OCI-LY3 (cell line): ENCODE results near the gene ZSCAN9.

ENCODE experiments used
- H2AFZ ChIP-seq: fragments of 200-600, 300-600 bp; shearing (Covaris generic); 2 replicates; pipeline ENCODE4 v1.6.0; 2014; ENCODE audit warnings: antibody characterized with exemption, low read depth, low read length
- H3K27ac ChIP-seq: fragments of 200-600, 300-600 bp; sonication (generic); 2 replicates; pipeline ENCODE4 v1.5.1; 2014; ENCODE audit warnings: mild to moderate bottlenecking, low read length, moderate library complexity, mixed read lengths
- H3K27me3 ChIP-seq: fragments of 200-600, 300-600 bp; sonication (generic); 2 replicates; pipeline ENCODE4 v1.6.1; 2014; ENCODE audit warnings: low read depth, low read length, mixed read lengths
- H3K36me3 ChIP-seq: fragments of 200-600, 300-600 bp; sonication (generic); replicated peaks from 2 replicates; pipeline ENCODE3; 2014; ENCODE audit warnings: low read depth, low read length, mixed read lengths
- H3K4me1 ChIP-seq: fragments of 300-600, 200-600 bp; sonication (generic); 2 replicates; pipeline ENCODE4 v1.6.1; 2014; ENCODE audit warnings: low read length, mixed read lengths
- H3K4me2 ChIP-seq: fragments of 200-600, 300-600 bp; sonication (generic); 2 replicates; pipeline ENCODE4 v1.6.1; 2014; ENCODE audit warnings: low read length, mixed read lengths
- H3K4me3 ChIP-seq: fragments of 300-600, 200-600 bp; sonication (generic); 2 replicates; pipeline ENCODE4 v1.5.1; 2014; ENCODE audit warnings: antibody characterized with exemption, mild to moderate bottlenecking, low read length, moderate library complexity
- H3K79me2 ChIP-seq: fragments of 300-600, 200-600 bp; shearing (Covaris generic); 2 replicates; pipeline ENCODE4 v1.6.1; 2014; ENCODE audit warnings: mild to moderate bottlenecking, low read length, mixed read lengths
- H3K9ac ChIP-seq: fragments of 300-600, 200-600 bp; shearing (Covaris generic); 2 replicates; pipeline ENCODE4 v1.6.0; 2014; ENCODE audit warnings: mild to moderate bottlenecking, low read length, moderate library complexity
- H3K9me3 ChIP-seq: fragments of 200-600, 300-600 bp; shearing (Covaris generic); 2 replicates; pipeline ENCODE4 v1.6.1; 2014; ENCODE audit warnings: low read length, mixed read lengths; ENCODE audit not compliant: insufficient read depth
- H4K20me1 ChIP-seq: fragments of 200-600, 300-600 bp; sonication (generic); 2 replicates; pipeline ENCODE4 v1.6.1; 2016; ENCODE audit warnings: low read length, mixed read lengths; ENCODE audit not compliant: insufficient read depth
- EZH2phosphoT487 ChIP-seq: fragments of 200-600 bp; shearing (Covaris generic); IDR thresholded peaks from 2 replicates; pipeline ENCODE4 v1.6.1; 2018; ENCODE audit warnings: antibody characterized with exemption, mixed run types, low read depth
- TF ChIP-seq, protein P1 (sequence below): fragments of 200-600, 300-600 bp; sonication (generic); IDR thresholded peaks from 2 replicates; pipeline ENCODE4 v1.5.1; 2014; ENCODE audit warnings: antibody characterized with exemption, low read length, low read depth

The ZSCAN9 gene

DNA sequence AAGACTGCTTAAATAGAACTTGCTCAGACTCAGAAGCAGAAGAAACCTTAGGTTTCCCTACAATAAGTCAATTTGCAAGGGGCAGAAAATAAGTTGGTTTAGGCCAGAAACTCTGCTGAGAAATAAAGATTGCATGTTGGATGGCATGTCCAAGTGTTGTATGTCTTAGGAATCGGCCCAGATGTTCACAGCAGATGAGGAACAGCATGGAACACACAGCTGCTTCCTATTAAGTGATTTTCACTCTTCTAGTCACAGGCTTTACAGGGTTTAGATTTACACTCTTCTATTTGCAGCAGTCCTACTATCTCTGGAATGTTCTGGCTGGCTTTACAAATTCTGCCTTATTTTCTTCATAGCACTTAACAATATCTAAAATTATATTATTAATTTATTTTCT, 23.8 kb downstream of the ZSCAN9 start:
- Histone ChIP-seq H3K4me3 (no peak overlapping the region), H3K9me3 (no peaks in the 10 kb centered on the region), H3K4me2 (no peak overlapping the region)

GRCh38 chr6:28250747-28251146, 25.7 kb downstream of the ZSCAN9 start:
- H3K4me1 ChIP-seq = peaks cover 5% of the 10 kb centered on the region; the same call in 1 of the 2 replicates
- no peak overlapping the region for H3K27ac ChIP-seq
- H2AFZ ChIP-seq = no peak overlapping the region
- H3K9me3 ChIP-seq = no peaks in the 10 kb centered on the region
- no peak overlapping the region for H3K9ac ChIP-seq
- H3K27me3 ChIP-seq = no peaks in the 10 kb centered on the region
- no peaks in the 10 kb centered on the region for H3K36me3 ChIP-seq
- TF ChIP-seq, protein P1, sequence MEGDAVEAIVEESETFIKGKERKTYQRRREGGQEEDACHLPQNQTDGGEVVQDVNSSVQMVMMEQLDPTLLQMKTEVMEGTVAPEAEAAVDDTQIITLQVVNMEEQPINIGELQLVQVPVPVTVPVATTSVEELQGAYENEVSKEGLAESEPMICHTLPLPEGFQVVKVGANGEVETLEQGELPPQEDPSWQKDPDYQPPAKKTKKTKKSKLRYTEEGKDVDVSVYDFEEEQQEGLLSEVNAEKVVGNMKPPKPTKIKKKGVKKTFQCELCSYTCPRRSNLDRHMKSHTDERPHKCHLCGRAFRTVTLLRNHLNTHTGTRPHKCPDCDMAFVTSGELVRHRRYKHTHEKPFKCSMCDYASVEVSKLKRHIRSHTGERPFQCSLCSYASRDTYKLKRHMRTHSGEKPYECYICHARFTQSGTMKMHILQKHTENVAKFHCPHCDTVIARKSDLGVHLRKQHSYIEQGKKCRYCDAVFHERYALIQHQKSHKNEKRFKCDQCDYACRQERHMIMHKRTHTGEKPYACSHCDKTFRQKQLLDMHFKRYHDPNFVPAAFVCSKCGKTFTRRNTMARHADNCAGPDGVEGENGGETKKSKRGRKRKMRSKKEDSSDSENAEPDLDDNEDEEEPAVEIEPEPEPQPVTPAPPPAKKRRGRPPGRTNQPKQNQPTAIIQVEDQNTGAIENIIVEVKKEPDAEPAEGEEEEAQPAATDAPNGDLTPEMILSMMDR = no peak
- TF ChIP-seq EZH2phosphoT487 = no peak
- no peak overlapping the region for H3K4me2 ChIP-seq
- H4K20me1 ChIP-seq = no peaks in the 10 kb centered on the region
- no peaks in the 10 kb centered on the region for H3K79me2 ChIP-seq
- H3K4me3 ChIP-seq = no peak overlapping the region

More for the DNA sequence above, 23.8 kb downstream of the ZSCAN9 start:
- Histone ChIP-seq H2AFZ (no peak overlapping the region), H3K4me1 (peaks cover 5% of the 10 kb centered on the region; the same call in 1 of the 2 replicates), H4K20me1 (no peaks in the 10 kb centered on the region), H3K9ac (no peak overlapping the region), H3K79me2 (no peaks in the 10 kb centered on the region), H3K27ac (no peak overlapping the region), H3K27me3 (no peaks in the 10 kb centered on the region), H3K36me3 (no peaks in the 10 kb centered on the region)
- no peak for TF ChIP-seq EZH2phosphoT487
- TF ChIP-seq, protein P1 = no peak

DNA sequence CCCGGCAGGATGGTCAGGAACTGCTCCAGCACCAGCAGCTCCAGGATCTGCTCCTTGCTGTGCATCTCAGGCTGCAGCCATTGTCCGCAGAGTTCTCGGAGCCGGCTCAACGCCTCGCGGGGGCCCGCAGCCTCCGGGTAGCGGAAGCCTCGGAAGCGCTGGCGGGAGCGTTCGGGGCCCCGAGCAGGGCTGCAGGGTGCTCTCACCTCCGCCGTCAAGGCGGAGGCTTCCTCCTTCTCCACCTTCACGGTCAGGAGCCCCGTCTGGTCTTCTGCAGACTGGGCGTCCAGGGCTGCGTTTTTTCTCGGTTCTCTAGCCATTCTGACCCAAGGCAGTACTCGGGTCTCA, 26.6 kb downstream of the ZSCAN9 start:
- no peaks in the 10 kb centered on the region for H4K20me1 ChIP-seq
- peaks cover 5% of the 10 kb centered on the region; the same call in 1 of the 2 replicates for H3K4me1 ChIP-seq
- peak overlapping the region; percentile 83 for H3K4me3 ChIP-seq
- no peaks in the 10 kb centered on the region for H3K9me3 ChIP-seq
- H3K27ac ChIP-seq = no peak overlapping the region
- H3K27me3 ChIP-seq = no peaks in the 10 kb centered on the region
- H3K9ac ChIP-seq = peak overlapping the region; percentile 49
- H3K4me2 ChIP-seq = peak overlapping the region; percentile 81
- H3K36me3 ChIP-seq = no peaks in the 10 kb centered on the region
- H2AFZ ChIP-seq = peak overlapping the region; percentile 98
- no peaks in the 10 kb centered on the region for H3K79me2 ChIP-seq
- TF ChIP-seq, protein P1 = no peak
- TF ChIP-seq EZH2phosphoT487 = no peak

DNA sequence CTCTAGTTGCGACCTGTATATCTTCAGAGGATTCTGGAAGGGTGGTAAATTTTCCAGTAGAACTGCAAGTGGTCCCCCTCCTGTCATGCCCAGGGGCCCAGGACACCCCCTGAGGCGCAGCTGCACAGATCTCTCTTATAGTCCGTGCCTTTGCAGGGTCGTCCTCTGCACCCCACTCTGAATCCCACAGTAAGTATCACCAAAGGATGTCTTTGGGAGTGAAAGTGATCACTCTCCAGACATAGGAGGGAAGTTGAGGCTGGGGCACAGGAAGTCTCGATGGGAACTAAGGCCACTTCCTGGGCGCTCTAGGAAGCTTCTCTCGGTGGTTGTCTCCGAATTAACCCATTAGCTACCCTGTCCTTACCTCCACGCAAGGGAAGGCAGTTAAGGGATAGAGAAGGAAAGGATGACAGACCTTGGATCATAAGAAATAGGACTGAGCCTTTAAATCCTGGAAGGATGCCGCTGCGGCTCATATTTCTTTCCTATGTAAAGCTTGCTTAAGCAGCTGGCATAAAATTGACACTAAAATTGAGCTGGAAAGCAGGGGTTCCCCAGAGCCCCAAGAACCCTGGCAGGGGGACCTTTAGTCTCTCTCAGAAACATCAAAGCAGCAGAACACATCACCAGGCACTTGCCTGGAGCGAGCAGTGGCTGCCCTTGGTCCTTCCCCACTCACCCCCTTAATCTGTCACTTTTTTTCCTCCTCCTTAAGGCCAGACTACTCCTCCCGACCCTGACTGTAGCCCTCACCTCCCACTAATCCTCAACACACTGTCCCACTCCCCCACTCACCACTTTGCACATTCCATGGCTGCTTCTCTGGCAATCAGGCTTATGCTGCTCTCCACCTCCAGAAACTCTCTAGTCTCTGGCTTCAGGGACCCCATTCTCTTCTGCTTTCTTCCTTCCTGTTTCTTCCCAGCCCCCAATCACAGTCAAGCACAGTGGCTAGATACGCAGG, 27.2 kb downstream of the ZSCAN9 start, which contains the start of gene ZKSCAN4:
TSS of gene ZKSCAN4 (minus strand) at position 261 of the 967 bp plus-strand sequence. CDS start 289 bp downstream, outside the sequence.
- H3K4me1 ChIP-seq = peaks cover 5% of the 10 kb centered on the region; the same call in 1 of the 2 replicates
- no peaks in the 10 kb centered on the region for H3K79me2 ChIP-seq
- H4K20me1 ChIP-seq = no peaks in the 10 kb centered on the region
- TF ChIP-seq EZH2phosphoT487 = no peak
- TF ChIP-seq, protein P1 = no peak
- H3K9ac ChIP-seq = peak within 1 kb of the TSS; percentile 49
- no peak within 1 kb of the TSS for H3K27ac ChIP-seq
- H3K4me3 ChIP-seq = peak within 1 kb of the TSS; percentile 83
- H2AFZ ChIP-seq = peak within 1 kb of the TSS; percentile 98
- H3K27me3 ChIP-seq = no peaks in the 10 kb centered on the region
- peak within 1 kb of the TSS; percentile 81 for H3K4me2 ChIP-seq
- no peaks in the 10 kb centered on the region for H3K9me3 ChIP-seq
- H3K36me3 ChIP-seq = no peaks in the 10 kb centered on the region
